SKM-1 treated with dmso at 0.1 percent for 144 hours (cell line): ENCODE results near the gene TRDN.
"Not testable (repeated sequence)": the region's sequence is repeated elsewhere in the genome, so short reads cannot be mapped to it uniquely, and the experiment has no call there.

Experiments
- DNase-seq: peaks from one replicate; lab custom pipeline; 2025; ENCODE audit not compliant: unreplicated experiment; lab: John Stamatoyannopoulos, UW

Gene TRDN

DNA sequence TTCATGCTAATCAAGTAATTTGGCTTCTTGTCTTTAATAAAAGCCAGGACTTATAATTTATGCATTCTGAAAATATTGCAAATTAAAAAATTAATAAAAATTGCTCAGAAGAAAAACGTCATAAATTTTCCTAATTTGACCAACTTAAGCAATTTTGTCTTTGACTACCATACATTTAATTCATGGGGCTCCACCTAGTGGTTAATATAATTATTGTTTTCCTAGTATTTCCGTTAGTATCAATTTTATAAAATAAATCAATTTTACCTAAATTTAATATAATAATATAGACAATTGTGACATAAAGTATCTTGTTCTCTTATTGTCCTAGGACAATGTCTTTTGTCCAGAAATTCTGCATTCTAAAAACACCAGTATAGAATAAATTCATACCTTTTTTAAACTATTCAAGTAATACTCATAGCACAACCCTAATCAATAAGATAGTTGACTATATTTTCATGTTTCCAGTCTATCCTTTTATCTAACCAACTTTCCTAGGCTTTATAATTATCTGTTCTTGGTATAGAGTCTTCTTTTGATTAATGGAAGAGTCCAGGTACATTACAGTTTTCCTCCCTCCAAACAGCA is 319.9 kb downstream of the TRDN start:
- DNase-seq: no peak

DNA sequence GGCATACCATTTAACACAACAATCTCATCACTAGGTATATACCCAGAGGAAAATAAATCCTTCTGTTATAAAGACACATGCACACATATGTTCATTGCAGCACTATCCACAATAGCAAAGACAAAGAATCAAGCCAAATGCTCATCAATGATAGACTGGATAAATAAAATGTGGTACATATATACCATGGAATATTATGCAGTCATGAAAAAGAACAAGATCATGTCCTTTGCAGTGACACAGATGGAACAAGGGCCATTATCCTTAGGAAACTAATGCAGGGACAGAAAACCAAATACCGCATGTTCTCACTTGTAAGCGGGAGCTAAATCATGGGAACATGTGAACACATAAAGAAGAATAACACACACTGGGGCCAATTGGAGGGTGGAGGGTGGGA is 322.3 kb downstream of the TRDN start:
- DNase-seq: not testable (repeated sequence)

DNA sequence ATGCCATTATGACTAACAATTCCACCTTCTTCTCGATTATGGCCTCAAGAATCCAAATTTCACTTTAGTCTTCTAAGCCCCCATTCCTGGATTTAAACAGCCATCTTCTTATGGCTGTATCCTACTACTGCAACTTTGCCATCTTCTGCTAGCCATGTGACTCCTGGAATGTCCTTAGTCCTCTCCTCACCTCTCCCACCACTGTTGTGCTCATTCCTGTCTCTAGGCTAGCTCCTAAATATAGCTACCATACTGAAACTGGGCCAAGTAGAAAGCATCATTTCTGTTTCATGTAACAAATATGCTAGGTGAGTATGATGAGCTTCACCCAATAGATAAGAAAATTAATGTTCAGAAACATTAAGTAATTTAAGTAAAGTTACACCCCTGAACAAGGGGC is 327.6 kb downstream of the TRDN start:
- no peak for DNase-seq

DNA sequence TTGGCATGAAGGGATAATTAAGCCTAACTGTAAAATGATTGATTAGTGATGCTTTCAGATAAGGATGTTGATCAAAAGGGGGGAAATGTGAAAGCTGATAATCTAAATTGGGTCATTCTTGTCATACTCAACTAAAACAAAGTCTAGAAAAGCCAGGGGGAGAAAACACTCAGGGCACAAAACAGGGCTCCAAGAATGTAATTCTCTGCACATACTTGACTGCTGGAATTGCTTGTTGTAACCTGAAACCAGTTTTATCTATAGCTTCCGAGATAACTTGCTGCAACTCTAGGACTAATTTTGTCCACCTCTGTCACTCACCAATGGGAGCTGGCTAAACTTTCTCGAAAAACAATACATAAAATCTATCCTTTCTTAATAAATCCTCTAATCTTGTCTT is 330.4 kb downstream of the TRDN start:
- DNase-seq: no peak

DNA sequence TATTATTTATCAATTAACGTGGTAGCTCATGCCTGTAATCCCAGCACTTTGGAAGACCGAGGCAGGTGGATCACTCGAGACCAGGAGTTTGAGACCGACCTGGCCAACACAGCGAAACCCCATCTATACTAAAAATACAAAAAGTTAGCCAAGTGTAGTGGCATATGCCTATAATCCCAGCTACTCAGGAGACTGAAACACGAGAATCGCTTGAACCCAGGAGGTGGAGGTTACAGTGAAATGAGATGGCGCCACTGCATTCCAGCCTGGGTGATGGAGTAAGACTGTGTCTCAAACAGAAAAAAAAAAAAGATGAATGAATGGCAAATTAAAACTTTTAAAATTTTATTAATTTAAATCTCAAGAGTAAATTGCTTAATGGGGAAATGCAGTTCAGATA is 341.1 kb downstream of the TRDN start:
- no peak for DNase-seq

DNA sequence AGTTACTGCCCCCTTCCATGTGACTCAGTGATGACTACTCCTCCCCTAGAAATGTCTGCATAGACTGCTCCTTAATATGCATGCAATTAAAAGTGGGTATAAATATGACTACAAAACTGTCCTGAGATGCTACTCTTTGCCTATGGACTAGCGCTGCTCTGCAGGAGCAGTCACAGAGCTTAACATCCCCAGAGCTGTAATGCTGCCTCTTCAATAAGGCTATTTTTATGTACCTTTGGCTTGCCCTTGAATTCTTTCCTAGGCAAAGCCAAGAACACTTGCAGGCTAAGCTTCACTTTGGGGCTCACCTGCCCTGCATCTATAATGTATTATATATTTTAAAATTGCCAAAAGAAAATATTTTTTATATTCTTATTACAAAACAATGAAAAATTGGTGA is 341.6 kb downstream of the TRDN start:
- no peak for DNase-seq

DNA sequence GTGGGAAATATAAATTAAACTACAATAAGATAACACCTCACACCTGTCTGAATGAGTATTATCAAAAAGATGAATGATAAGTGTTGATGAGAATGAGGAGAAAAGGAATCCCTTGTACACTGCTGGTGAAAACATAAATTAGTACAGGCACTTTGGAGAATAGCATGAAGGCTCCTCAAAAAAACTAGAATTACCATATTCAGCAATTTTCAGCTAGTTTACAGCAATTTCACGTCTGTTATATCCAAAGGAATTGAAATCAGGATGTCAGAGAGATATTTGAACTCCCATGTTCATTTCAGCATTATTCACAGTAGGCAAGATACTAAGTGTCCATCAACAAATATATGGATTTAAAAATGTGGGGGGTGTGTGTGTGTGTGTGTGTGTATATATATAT is 348.1 kb downstream of the TRDN start:
- no peak for DNase-seq

DNA sequence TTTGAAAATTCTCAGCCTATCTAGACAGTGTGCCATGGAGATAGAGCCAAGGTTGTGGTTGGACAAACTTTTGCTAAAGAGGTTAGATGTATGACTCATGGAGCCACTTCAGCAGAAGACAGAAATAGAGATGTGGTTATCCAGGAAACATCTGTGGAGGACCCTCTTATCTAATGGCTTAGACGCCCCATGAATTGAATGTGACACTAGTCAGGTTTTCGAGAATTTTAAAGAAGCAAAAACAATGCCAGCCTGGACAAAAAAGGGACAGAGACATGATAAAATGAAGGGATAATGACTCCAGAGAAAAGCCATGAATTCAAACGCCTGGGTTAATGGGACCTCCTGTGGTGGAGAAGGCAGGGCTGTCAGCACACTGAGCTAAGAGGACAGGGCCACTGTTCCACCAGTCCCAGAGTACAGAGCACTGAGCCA is 360.2 kb downstream of the TRDN start:
- DNase-seq: peak; percentile 11

DNA sequence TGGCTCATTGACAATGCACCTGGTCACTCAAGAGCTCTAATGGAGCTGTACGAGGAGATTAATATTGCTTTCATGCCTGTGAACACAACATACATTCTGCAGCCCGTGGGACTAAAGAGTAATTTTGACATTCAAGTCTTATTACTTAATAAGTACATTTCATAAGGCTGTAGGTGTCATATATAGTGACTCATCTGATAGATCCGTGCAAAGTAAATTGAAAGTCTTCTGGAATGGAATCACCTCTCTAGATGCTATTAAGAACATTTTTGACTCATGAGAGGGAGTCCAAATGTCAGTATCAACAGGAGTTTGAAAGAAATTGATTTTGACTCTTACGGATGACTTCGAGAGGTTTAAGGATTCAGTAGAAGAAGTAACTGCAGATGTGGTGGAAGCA is 372.8 kb downstream of the TRDN start:
- DNase-seq: no peak

DNA sequence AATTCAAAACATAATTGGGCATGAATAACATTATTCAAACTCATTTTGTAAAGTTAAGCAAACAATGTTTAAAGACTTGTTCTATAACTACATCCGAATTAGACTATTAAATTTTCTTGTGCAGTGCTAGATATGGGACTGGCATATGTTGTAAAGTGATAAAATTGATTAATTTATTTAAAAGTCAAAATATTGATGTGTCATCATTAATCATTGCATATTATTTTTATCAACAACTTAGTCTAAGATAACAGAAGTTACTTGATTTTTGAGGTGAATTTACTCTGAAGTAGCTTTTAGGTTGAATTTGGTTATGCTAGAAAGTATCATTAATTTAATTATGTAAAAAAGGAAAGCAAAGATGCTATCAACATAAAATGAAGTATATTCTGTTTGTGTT is 396.1 kb downstream of the TRDN start:
- DNase-seq: no peak

DNA sequence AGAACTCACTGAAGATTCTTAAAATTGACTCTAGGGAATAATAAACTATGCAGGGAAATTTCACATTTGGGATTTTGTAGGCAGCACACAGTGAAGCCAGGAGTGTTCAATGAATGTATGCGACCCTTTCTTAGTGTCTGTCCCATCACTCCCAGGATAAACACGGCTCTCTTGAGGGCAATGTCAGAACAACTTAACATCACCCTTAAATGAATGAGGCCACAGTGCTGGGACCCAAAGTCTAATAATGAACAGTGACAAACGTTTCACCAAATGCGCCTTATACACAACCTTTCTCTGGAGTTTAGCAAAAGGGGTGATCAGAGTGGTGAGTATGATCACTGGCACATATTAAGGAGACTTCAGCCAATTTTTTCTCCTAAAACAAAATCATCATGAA is 403.4 kb downstream of the TRDN start:
- no peak for DNase-seq

DNA sequence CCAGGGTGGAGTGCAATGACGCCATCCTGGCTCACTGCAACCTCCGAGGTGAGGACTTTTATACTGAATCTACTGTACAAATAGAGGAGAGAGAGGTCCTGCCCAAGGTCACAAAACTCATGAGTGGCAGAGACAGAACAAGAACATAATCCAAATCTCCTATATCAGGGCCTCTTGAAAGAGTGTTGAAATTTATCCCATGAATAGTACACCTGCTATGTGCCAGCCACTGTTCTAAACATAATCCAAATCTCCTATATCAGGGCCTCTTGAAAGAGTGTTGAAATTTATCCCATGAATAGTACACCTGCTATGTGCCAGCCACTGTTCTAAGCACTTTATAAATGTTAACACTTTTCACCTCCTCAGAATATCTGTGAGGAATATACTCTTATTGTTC is 409.0 kb downstream of the TRDN start:
- DNase-seq: not testable (repeated sequence)

DNA sequence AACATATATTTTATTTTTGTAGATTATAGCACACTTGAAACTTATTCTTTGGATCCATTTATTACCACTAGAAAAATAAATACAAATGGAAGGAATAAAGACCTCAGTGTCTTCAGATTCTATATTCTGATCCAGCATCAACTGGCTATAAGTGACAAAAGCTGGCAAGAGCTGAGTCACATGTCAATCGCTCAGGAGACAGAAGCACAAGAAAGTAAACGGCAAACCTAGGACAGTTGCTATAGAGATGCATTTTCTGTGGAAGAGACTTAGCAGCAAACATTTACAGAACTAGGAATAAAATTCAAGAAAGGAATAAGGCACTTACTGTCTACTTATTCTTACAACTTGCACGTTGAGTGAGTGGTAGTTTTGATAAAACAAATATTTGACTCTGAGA is 410.4 kb downstream of the TRDN start:
- no peak for DNase-seq

DNA sequence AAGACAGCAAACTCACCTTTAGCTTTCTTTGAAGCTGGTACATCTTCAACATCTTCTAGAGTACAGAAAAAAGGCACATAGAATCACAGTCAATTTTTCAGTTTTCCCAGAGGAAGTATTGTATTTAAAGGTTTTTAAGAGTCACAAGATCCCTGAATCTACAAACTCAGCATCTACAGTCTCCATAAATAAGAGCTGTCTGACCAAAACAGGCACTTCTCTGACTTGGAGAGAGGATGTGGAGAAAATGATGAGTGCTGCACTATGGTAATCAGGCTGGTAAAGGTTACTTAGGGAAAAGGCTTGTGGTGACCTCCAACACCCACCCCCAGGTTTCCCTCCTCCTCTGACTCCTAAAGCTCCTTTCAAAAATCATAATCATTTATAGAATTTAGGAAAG is 412.7 kb downstream of the TRDN start:
- DNase-seq: no peak

DNA sequence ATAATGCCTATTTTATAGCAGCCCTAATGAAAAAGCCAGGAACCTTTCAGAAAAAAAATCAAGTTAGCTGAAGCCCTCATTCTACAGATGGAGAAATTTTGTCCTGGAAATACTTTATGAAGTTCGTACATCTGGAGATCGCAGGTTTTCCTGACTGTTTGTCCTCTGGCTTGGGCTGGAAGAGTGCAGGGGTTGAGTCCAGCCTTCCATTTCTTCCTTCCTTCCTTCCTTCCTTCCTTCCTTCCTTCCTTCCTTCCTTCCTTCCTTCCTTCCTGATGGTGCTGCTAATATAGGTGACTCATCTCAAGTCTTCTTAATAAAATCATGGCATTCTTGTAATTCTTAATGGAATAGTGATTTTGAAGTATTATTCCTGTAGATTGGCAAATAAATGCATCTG is 413.3 kb downstream of the TRDN start:
- DNase-seq: no peak

DNA sequence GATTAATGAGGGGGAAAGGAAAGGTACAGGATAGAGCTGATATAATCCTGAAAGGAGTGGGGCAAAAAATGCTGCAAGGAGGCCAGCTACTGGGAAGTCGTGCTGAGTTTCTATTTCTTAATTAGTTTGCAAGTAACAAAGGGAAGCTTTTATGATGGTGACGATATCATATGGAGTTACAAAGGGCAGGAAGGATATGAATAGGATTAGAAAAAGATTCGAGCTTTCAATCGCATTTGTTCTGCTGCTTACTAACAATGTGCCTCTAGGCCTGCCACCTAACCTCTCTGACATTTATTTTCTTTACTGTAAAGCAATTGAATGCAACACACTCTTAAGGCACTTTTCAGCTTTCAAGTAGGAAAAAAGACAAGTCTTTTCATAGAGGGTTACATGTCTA is 421.5 kb downstream of the TRDN start:
- DNase-seq: no peak

DNA sequence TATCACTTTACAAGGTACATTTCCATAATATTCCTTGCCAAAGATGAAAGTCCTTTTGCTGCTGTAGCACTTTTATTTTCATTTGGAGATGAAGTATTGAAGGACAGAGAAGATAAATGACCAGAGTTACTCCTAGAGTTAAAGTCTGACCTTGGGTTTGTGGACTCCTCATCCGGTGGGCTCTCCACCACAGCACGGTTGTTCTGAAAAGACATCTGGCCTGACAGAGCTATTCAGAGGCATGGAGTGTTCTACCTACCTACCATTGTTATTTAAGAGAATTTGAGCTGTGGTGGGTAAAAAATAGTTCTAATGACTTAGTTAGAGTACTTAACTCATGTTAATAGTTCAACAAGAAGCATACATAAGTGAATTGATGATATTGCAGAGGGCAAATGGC is 422.3 kb downstream of the TRDN start:
- no peak for DNase-seq

DNA sequence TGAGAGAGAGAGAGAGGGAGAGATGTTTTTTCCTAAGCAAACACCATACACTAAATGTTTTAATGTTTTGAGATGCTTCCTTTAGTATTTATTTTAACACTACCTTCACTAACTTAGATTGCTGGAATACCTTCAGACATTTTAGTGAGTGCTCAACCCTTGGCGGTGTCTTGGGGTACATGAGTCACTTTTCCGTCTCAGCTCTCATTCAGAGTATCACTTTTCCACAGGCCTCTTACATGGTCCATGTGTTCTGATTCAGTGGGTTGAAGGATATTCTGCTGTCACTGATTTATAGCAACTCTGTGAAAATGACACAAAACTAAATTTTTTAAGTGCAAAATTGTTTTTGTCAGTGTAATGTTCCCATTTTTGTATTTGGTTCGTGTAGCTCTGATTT is 422.8 kb downstream of the TRDN start:
- no peak for DNase-seq

DNA sequence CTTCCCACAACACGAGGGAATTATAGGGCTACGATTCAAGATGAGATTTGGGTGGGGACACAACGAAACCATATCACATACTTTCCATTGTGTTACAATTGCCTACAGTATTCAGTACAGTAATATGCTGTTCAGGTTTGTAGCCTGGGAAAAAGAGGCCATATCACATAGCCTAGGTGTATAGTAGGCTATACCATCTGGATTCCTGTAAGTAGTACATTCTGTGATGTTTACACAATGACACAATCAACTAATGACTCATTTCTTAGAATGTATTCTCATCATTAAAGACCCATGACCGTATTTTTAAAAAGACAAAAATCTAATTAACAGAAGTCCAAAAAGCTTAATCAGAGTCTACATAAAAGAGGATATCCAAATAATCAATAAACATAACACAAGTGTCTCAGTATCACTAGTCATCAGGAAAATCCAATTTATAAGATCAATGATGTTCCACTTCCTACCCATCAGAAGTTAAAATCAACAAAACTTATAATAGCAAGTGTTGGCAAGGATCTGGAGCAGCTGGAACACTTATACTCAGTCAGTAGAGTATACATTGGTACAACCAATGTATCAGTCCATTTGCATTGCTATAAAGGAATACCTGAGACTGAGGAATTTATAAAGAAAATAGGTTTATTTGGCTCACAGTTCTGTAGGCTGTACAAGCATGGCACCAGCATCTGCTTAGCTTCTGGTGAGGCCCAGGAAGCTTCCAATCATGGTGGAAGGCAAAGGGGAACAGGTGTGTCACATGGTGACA is 424.8 kb downstream of the TRDN start:
- DNase-seq: no peak

DNA sequence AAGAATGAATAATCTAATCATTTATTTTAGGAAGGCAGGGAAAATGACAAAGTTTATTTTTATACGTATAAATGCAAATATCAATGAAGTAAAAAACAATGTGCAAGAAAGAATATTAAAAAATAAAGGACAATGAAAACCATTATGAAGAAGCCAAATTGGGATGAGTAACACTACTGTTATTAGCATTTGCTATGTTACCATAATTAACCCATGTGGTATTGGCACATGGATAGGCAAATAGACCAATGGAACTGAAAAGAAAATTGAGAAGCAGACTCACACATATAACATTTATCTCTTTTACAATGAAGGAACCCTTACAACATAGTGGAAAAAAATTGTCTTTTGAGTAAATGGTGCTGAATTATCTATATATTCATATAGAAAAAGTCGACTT is 426.1 kb downstream of the TRDN start:
- DNase-seq: no peak

DNA sequence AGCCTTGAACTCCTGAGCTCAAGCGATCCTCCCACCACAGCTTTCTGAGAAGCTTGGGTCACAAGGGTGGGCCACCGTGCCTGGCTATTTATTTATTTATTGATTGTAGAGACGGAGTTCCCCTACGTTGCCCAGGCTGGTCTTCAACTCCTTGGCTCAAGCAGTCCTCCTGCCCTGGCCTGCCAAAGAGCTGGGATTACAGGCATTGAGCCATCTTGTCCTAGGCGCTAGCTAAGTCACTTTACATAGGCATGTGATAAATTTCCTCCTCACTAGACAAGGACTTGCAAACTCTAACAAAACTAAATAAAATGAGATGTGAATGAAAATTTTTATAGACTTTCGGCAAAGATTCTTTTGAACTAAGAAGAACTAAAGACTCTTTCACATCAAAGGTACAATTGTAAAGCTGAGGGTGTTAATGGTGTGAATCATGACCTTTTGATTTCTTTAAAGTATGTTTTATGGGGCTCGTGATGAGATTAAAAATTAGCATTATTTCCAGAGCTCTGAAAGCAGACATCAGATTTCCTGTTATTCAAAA is 428.7 kb downstream of the TRDN start:
- DNase-seq: no peak

DNA sequence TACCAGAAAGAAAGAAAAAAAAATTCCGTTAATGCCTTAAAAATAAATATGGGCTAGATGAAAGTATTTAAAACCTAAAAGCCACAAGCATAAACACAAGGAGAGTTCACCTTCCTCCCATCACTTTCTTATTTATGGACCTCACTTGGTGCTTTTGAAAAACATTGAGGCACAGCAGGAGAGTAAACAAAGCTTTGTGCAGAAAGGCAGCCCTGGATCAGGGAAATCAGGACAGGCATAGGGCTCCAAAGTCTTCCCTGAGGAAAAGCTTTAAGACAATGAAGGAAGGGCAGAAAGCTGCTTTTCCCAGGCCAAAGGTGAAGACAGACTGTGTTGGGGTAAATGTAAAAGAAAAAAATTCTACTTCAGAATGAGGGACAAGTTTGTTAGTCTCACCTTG is 432.8 kb downstream of the TRDN start:
- DNase-seq: no peak

DNA sequence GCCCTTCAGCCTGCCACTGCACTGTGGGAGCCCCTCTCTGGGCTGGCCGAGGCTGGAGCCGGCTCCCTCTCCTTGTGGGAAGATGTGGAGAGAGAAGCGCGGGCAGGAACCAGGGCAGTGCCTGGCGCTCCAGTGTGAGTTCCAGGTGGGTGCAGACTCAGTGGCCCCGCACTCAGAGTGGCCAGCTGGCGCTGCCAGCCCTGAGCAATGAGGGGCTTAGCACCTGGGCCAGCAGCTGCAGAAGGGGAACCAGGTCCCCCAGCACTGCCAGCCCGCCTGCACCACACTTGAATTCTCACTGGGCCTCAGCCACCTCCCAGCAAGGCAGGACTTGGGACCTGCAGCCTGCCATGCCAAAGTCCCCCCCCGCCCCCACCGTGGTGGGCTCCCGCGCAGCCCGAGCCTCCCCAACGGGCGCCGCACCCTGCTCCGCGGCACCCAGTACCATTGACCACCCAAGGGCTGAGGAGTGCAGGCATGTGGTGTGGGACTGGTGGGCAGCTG is 434.8 kb downstream of the TRDN start:
- DNase-seq: no peak
